ENCODE measurements around the gene GSN. TPM values are rescaled to one million over a fixed set of nuclear protein-coding genes. Genes with fewer than 3 reads are reported as not detected.

GSN gene
- total and polyA plus RNA-seq, 2 of the 13 experiments (the other 11 are each of a cell fraction or from before 2014, with no cell fraction given): 294 to 307 TPM

DNA sequence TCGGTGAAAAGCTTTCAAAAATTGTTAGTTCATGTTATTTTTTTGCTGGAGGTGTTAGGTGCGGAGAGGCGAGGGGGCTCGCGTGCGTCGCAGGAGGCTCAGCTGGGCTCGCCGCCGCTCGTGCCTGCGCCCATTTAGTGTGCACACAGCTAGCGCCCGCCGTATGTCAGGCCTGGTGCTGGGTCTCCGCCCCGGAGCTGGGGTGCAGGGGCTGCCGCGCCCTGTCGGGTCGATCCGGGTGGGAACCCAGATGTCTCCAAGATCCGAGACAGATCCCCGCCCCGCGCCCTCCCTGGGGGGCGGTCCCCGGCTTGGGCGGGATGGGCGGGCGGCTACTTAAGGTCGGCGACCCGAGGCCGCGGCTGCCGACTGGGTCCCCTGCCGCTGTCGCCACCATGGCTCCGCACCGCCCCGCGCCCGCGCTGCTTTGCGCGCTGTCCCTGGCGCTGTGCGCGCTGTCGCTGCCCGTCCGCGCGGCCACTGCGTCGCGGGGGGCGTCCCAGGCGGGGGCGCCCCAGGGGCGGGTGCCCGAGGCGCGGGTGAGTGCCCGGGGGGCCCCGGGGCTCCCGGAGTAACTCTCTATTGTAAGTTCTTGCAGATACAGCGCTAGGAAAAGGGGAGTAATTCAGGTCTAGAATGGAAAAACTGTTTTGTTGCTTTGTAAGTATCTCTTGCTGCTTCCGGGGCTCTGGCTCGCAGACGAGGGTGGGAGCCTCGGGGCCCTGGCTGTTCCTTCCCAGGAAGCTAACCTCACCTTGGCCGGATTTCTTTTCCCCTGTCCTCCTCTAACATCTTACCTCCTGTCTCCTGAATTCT is 31.7 kb downstream of the GSN start (continued):
- TF ChIP-seq, protein P1, sequence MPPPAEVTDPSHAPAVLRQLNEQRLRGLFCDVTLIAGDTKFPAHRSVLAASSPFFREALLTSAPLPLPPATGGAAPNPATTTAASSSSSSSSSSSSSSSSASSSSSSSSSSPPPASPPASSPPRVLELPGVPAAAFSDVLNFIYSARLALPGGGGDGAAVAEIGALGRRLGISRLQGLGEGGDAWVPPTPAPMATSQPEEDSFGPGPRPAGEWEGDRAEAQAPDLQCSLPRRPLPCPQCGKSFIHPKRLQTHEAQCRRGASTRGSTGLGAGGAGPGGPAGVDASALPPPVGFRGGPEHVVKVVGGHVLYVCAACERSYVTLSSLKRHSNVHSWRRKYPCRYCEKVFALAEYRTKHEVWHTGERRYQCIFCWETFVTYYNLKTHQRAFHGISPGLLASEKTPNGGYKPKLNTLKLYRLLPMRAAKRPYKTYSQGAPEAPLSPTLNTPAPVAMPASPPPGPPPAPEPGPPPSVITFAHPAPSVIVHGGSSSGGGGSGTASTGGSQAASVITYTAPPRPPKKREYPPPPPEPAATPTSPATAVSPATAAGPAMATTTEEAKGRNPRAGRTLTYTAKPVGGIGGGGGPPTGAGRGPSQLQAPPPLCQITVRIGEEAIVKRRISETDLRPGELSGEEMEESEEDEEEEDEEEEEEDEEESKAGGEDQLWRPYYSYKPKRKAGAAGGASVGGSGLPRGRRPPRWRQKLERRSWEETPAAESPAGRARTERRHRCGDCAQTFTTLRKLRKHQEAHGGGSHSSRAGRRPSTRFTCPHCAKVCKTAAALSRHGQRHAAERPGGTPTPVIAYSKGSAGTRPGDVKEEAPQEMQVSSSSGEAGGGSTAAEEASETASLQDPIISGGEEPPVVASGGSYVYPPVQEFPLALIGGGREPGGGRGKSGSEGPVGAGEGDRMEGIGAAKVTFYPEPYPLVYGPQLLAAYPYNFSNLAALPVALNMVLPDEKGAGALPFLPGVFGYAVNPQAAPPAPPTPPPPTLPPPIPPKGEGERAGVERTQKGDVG (CRISPR knock-in tag; IDR thresholded peaks at IDR 0.05; ENCODE audit: borderline replicate concordance): no peak
- TF ChIP-seq ZSCAN29 (CRISPR knock-in tag; conservative IDR thresholded peaks at IDR 0.05): no peak
- TF ChIP-seq ZNF629 (CRISPR knock-in tag; conservative IDR thresholded peaks at IDR 0.05): peak; percentile 89; the same call in 1 of the 2 replicates
- TF ChIP-seq ZNF496 (CRISPR knock-in tag; IDR thresholded peaks at IDR 0.05; ENCODE audit: insufficient replicate concordance): no peak
- TF ChIP-seq, protein P2, sequence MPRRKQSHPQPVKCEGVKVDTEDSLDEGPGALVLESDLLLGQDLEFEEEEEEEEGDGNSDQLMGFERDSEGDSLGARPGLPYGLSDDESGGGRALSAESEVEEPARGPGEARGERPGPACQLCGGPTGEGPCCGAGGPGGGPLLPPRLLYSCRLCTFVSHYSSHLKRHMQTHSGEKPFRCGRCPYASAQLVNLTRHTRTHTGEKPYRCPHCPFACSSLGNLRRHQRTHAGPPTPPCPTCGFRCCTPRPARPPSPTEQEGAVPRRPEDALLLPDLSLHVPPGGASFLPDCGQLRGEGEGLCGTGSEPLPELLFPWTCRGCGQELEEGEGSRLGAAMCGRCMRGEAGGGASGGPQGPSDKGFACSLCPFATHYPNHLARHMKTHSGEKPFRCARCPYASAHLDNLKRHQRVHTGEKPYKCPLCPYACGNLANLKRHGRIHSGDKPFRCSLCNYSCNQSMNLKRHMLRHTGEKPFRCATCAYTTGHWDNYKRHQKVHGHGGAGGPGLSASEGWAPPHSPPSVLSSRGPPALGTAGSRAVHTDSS (CRISPR knock-in tag; conservative IDR thresholded peaks at IDR 0.05): no peak
- TF ChIP-seq HMGA1 (CRISPR knock-in tag; conservative IDR thresholded peaks at IDR 0.05): no peak
- no peak for TF ChIP-seq ZNF644 (CRISPR knock-in tag; IDR thresholded peaks at IDR 0.05; ENCODE audit: low read depth)
- TF ChIP-seq, protein P3, sequence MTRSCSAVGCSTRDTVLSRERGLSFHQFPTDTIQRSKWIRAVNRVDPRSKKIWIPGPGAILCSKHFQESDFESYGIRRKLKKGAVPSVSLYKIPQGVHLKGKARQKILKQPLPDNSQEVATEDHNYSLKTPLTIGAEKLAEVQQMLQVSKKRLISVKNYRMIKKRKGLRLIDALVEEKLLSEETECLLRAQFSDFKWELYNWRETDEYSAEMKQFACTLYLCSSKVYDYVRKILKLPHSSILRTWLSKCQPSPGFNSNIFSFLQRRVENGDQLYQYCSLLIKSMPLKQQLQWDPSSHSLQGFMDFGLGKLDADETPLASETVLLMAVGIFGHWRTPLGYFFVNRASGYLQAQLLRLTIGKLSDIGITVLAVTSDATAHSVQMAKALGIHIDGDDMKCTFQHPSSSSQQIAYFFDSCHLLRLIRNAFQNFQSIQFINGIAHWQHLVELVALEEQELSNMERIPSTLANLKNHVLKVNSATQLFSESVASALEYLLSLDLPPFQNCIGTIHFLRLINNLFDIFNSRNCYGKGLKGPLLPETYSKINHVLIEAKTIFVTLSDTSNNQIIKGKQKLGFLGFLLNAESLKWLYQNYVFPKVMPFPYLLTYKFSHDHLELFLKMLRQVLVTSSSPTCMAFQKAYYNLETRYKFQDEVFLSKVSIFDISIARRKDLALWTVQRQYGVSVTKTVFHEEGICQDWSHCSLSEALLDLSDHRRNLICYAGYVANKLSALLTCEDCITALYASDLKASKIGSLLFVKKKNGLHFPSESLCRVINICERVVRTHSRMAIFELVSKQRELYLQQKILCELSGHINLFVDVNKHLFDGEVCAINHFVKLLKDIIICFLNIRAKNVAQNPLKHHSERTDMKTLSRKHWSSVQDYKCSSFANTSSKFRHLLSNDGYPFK (CRISPR knock-in tag; IDR thresholded peaks at IDR 0.05; ENCODE audit: borderline replicate concordance): 0 out of 2 replicates have a peak, but pooled peaks have one; percentile 14
- TF ChIP-seq, protein P4, sequence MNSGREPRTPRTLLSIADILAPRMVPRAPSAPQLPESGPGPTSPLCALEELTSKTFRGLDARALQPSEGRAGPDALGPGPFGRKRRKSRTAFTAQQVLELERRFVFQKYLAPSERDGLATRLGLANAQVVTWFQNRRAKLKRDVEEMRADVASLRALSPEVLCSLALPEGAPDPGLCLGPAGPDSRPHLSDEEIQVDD (CRISPR knock-in tag; IDR thresholded peaks at IDR 0.05; ENCODE audit: borderline replicate concordance): no peak
- TF ChIP-seq ZNF367 (CRISPR knock-in tag; IDR thresholded peaks at IDR 0.05; ENCODE audit: borderline replicate concordance): no peak
- TF ChIP-seq AKAP8 (CRISPR knock-in tag; IDR thresholded peaks at IDR 0.05): no peak
- TF ChIP-seq, protein P5, sequence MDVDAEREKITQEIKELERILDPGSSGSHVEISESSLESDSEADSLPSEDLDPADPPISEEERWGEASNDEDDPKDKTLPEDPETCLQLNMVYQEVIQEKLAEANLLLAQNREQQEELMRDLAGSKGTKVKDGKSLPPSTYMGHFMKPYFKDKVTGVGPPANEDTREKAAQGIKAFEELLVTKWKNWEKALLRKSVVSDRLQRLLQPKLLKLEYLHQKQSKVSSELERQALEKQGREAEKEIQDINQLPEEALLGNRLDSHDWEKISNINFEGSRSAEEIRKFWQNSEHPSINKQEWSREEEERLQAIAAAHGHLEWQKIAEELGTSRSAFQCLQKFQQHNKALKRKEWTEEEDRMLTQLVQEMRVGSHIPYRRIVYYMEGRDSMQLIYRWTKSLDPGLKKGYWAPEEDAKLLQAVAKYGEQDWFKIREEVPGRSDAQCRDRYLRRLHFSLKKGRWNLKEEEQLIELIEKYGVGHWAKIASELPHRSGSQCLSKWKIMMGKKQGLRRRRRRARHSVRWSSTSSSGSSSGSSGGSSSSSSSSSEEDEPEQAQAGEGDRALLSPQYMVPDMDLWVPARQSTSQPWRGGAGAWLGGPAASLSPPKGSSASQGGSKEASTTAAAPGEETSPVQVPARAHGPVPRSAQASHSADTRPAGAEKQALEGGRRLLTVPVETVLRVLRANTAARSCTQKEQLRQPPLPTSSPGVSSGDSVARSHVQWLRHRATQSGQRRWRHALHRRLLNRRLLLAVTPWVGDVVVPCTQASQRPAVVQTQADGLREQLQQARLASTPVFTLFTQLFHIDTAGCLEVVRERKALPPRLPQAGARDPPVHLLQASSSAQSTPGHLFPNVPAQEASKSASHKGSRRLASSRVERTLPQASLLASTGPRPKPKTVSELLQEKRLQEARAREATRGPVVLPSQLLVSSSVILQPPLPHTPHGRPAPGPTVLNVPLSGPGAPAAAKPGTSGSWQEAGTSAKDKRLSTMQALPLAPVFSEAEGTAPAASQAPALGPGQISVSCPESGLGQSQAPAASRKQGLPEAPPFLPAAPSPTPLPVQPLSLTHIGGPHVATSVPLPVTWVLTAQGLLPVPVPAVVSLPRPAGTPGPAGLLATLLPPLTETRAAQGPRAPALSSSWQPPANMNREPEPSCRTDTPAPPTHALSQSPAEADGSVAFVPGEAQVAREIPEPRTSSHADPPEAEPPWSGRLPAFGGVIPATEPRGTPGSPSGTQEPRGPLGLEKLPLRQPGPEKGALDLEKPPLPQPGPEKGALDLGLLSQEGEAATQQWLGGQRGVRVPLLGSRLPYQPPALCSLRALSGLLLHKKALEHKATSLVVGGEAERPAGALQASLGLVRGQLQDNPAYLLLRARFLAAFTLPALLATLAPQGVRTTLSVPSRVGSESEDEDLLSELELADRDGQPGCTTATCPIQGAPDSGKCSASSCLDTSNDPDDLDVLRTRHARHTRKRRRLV (CRISPR knock-in tag; IDR thresholded peaks at IDR 0.05): peak; percentile 80
- TF ChIP-seq ZNF737 (CRISPR knock-in tag; IDR thresholded peaks at IDR 0.05; ENCODE audit: borderline replicate concordance): no peak
- peak; percentile 40; the same call in 1 of the 2 replicates for TF ChIP-seq TBX2 (CRISPR knock-in tag; IDR thresholded peaks at IDR 0.05; ENCODE audit: borderline replicate concordance)

Data from HepG2 (cell line).